NCI-H460 (cell line): ENCODE results near the gene P2RY1. TPM values are rescaled to one million over a fixed set of nuclear protein-coding genes. Genes with fewer than 3 reads are reported as not detected.

Source experiments
- small RNA-seq, 2 experiments: library from RNA; depleted of rRNA; stranded (forward); fragments of <200 nt; gene quantifications; one replicate each; pipeline ENCODE3, GENCODE V24; 2014
- total RNA-seq: library from RNA; depleted of rRNA; stranded (reverse); fragments of >200 nt; shearing (Covaris generic); gene quantifications from 2 replicates; pipeline ENCODE4 v1.2.3, GENCODE V29; 2014

The P2RY1 gene
- total RNA-seq, 1 experiment from 2014 or later, result 3.7 TPM

Small RNAs within 50 kb of the gene (small RNA-seq; reads per million reads assigned to genes)
- gene ATP5MGP5, result 0 reads per million in 2 experiments
